GM12878 (cell line): Measurements from ENCODE around the gene RAD51.

Source experiments
- CBFB ChIP-seq: IDR thresholded peaks from 2 replicates; pipeline ENCODE4 v1.6.1; 2016; ENCODE audit warnings: antibody characterized with exemption, low read depth
- CEBPB ChIP-seq, 2 experiments: fragments of 150-350 bp in 1 of 2; IDR thresholded peaks; 2 replicates each; pipeline ENCODE4 v1.6.1; 2012 to 2014; ENCODE audit warnings: low read depth in 2 of 2, low read length in 2 of 2, borderline replicate concordance in 1 of 2, inconsistent platforms in 1 of 2
- EZH2 ChIP-seq: IDR thresholded peaks from 2 replicates; pipeline ENCODE4 v1.6.1; 2012; ENCODE audit warnings: low read depth, mild to moderate bottlenecking, control low read depth, inconsistent platforms, low read length, borderline replicate concordance; ENCODE audit not compliant: control insufficient read depth
- POLR2A ChIP-seq: IDR thresholded peaks from 2 replicates; pipeline ENCODE4 v1.6.1; 2011; ENCODE audit warnings: low read depth, mild to moderate bottlenecking, low read length
- POLR2AphosphoS5 ChIP-seq: IDR thresholded peaks from 2 replicates; pipeline ENCODE4 v1.6.1; 2011; ENCODE audit warnings: mild to moderate bottlenecking, low read length, inconsistent platforms
- RCOR1 ChIP-seq: conservative IDR thresholded peaks from 2 replicates; pipeline ENCODE4 v1.6.1; 2012; ENCODE audit warnings: low read depth, low read length, improper control_type of control experiment
- YY1 ChIP-seq: IDR thresholded peaks from 2 replicates; pipeline ENCODE4 v1.6.1; 2011; ENCODE audit warnings: low read depth, mild to moderate bottlenecking, low read length
- ZNF24 ChIP-seq: fragments of 450-650 bp; IDR thresholded peaks from 2 replicates; pipeline ENCODE4 v1.6.1; 2017; ENCODE audit warnings: antibody characterized with exemption, mild to moderate bottlenecking
- TF ChIP-seq, protein P1 (sequence below), 3 experiments: IDR thresholded peaks in 2 of 3; conservative IDR thresholded peaks in 1 of 3; 2 replicates each; pipeline ENCODE4 v1.5.1; 2011; ENCODE audit warnings: low read depth in 3 of 3, low read length in 3 of 3, mild to moderate bottlenecking in 3 of 3, control low read depth in 2 of 3, moderate library complexity in 2 of 3, inconsistent platforms in 1 of 3, mixed read lengths in 1 of 3; ENCODE audit not compliant: control insufficient read depth in 2 of 3, insufficient read depth in 1 of 3; ENCODE audit errors: extremely low read depth in 1 of 3
- TF ChIP-seq, protein P2 (sequence below): IDR thresholded peaks from 2 replicates; pipeline ENCODE4 v1.6.1; 2011; ENCODE audit warnings: low read depth, low read length, improper control_type of control experiment, borderline replicate concordance
- TF ChIP-seq, protein P3 (sequence below): IDR thresholded peaks from 2 replicates; pipeline ENCODE4 v1.6.1; 2012; ENCODE audit warnings: mild to moderate bottlenecking, low read depth, low read length
- TF ChIP-seq, protein P4 (sequence below): fragments of 450-650 bp; IDR thresholded peaks from 2 replicates; pipeline ENCODE4 v1.6.1; 2017; ENCODE audit warnings: mild to moderate bottlenecking

DNA sequence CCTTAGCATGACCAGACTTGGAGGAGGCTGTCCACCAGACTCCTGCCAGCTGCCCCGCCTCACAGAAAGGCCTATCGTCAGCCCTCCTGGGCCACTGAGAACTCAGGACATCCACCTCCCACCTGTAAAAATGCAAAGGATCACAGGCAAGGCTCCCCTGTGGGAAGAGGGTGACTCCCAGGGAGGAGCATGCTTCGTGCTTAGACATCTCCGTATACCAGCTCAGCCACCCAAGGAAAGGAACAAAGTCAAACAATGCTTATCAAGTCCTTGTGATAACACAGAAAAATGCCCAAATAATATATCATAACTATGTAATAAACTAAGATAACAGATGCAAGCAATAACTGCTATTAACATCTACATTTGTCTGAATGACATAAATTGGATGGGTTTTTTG lies 55.9 kb downstream of the RAD51 start:
- TF ChIP-seq POLR2A (no peak), YY1 (no peak), EZH2 (no peak), RCOR1 (no peak), ZNF24 (no peak), POLR2AphosphoS5 (no peak), CBFB (no peak), CEBPB (IDR thresholded peaks at IDR 0.05; ENCODE audit: borderline replicate concordance in 1 of 2, low read depth in 2 of 2, low read length in 2 of 2) (no peak)
- TF ChIP-seq, protein P1, sequence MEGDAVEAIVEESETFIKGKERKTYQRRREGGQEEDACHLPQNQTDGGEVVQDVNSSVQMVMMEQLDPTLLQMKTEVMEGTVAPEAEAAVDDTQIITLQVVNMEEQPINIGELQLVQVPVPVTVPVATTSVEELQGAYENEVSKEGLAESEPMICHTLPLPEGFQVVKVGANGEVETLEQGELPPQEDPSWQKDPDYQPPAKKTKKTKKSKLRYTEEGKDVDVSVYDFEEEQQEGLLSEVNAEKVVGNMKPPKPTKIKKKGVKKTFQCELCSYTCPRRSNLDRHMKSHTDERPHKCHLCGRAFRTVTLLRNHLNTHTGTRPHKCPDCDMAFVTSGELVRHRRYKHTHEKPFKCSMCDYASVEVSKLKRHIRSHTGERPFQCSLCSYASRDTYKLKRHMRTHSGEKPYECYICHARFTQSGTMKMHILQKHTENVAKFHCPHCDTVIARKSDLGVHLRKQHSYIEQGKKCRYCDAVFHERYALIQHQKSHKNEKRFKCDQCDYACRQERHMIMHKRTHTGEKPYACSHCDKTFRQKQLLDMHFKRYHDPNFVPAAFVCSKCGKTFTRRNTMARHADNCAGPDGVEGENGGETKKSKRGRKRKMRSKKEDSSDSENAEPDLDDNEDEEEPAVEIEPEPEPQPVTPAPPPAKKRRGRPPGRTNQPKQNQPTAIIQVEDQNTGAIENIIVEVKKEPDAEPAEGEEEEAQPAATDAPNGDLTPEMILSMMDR (IDR thresholded peaks at IDR 0.05 in 2 of 3, conservative IDR thresholded peaks at IDR 0.05 in 1 of 3; ENCODE audit: control insufficient read depth in 2 of 3, extremely low read depth in 1 of 3, insufficient read depth in 1 of 3, low read depth in 3 of 3, low read length in 3 of 3), result no peak
- TF ChIP-seq, protein P2, sequence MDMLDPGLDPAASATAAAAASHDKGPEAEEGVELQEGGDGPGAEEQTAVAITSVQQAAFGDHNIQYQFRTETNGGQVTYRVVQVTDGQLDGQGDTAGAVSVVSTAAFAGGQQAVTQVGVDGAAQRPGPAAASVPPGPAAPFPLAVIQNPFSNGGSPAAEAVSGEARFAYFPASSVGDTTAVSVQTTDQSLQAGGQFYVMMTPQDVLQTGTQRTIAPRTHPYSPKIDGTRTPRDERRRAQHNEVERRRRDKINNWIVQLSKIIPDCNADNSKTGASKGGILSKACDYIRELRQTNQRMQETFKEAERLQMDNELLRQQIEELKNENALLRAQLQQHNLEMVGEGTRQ, result no peak
- TF ChIP-seq, protein P3, sequence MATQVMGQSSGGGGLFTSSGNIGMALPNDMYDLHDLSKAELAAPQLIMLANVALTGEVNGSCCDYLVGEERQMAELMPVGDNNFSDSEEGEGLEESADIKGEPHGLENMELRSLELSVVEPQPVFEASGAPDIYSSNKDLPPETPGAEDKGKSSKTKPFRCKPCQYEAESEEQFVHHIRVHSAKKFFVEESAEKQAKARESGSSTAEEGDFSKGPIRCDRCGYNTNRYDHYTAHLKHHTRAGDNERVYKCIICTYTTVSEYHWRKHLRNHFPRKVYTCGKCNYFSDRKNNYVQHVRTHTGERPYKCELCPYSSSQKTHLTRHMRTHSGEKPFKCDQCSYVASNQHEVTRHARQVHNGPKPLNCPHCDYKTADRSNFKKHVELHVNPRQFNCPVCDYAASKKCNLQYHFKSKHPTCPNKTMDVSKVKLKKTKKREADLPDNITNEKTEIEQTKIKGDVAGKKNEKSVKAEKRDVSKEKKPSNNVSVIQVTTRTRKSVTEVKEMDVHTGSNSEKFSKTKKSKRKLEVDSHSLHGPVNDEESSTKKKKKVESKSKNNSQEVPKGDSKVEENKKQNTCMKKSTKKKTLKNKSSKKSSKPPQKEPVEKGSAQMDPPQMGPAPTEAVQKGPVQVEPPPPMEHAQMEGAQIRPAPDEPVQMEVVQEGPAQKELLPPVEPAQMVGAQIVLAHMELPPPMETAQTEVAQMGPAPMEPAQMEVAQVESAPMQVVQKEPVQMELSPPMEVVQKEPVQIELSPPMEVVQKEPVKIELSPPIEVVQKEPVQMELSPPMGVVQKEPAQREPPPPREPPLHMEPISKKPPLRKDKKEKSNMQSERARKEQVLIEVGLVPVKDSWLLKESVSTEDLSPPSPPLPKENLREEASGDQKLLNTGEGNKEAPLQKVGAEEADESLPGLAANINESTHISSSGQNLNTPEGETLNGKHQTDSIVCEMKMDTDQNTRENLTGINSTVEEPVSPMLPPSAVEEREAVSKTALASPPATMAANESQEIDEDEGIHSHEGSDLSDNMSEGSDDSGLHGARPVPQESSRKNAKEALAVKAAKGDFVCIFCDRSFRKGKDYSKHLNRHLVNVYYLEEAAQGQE, result no peak
- TF ChIP-seq, protein P4, sequence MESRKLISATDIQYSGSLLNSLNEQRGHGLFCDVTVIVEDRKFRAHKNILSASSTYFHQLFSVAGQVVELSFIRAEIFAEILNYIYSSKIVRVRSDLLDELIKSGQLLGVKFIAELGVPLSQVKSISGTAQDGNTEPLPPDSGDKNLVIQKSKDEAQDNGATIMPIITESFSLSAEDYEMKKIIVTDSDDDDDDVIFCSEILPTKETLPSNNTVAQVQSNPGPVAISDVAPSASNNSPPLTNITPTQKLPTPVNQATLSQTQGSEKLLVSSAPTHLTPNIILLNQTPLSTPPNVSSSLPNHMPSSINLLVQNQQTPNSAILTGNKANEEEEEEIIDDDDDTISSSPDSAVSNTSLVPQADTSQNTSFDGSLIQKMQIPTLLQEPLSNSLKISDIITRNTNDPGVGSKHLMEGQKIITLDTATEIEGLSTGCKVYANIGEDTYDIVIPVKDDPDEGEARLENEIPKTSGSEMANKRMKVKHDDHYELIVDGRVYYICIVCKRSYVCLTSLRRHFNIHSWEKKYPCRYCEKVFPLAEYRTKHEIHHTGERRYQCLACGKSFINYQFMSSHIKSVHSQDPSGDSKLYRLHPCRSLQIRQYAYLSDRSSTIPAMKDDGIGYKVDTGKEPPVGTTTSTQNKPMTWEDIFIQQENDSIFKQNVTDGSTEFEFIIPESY, result no peak
